SHP77 (cell line): Measurements from ENCODE around the gene PROP1.
A peak's percentile ranks its signal among the peaks of the same experiment; 100 is the strongest.
"Not testable (repeated sequence)": the region's sequence is repeated elsewhere in the genome, so short reads cannot be mapped to it uniquely, and the experiment has no call there.

Source experiments
- DNase-seq, 2 experiments: peaks; one replicate each; lab custom pipeline; 2025; lab: John Stamatoyannopoulos, UW

PROP1 gene

DNA sequence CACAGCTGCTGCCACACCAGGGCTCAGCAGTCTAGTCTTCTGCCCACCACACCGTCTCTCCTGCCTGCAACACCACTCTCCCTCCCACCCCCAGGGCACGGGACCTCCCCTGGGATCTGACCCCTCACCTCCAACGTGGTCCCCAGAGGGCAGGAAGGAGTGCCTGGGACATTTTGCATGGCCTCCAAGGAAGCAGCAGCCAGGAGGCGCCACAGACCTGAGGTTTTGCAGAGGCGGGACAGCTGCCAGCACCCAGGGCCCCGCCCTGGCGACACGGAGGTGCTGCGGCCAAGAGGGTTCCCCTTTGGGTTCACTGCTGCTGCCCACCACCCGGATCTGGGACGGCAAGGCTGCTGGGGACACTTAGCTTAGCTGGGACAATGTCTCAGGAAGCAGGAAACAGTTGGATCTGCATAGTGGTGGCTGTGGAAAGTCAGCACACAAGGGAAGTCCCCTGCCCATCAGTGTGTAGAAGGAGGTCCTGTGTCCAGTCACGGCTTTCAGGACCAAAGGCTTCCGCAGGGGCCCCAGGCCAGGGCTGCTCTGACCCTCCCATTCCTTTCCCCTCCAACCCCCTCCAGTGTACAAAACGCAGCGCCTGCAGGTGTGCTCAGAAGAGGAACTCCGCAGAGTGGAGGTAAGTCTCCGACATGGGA lies 13.8 kb downstream of the PROP1 start:
- DNase-seq: no peak

DNA sequence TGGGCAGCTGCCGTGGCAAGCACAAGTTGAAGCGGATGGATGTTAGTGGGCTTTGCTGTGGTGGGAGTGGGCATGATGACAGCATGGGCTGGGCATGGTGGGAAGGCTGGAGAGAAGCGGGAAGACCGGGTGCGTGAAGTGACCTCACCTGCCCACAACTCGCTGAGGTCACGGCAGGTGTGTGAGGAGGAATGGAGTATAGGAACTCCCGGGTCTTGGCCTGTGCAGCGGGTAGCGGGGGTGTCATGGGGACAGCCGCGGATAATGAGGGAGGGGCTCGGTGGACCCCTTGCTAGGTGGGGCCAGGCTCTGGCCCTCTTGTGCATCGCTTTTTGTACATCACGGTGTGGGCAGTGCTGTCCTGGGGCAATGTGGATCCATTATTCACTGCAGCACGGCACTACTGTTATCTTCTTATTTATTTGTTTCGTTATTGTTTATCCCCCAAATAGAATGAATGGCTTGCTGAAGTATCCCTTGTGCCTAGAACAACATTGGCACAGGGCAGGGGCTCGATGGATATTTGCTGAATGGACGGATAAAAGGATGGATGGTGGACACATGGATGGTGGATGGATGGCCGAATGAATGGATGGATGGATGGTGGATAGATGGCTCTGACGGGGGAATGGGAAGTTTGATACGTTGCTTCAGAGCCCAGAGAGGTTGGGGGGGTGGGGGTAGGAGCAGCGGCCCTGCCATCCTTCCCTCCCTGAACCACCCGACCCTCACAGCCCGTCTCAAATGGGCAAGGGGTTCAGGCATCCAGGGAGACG lies 14.6 kb downstream of the PROP1 start:
- DNase-seq: no peak

DNA sequence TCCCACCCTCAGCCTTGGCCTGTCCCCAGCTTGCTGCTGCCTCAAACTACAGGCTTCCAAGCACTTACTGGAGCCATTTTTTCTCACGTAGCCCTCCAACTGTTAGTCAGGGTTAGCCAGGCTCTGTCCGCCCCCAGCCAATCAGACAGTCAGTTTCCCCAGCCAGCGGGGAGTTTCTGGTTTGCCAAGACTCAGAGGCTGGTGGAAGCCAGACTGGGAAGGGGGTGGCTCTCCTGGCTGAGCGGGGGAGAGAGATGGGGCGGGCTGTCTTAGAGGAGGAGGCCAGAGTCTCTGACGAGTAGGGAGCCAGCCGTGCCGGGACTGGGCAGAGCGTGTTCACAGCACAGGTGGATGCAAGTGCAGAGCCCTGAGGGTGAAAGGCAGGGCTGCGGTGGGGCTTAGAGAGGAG lies 15.3 kb downstream of the PROP1 start:
- DNase-seq: no peak

DNA sequence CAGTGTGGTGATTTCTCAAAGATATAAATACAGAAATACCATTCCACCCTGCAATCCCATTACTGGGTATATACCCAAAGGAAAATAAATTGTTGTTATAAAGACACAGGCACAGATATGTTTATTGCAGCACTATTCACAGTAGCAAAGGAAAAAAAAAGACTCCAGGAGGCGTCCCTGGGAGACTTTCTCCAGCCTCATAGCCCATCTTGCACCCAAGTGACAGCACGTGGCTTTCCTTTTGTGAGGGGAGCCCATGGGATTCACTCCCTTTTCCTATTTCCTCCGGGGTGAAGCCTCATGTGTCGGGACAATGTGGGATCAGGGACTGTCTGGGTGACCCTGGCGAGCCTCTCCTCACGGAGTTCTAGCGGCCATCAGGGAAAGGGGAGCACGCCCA lies 18.4 kb downstream of the PROP1 start:
- not testable (repeated sequence) for DNase-seq

DNA sequence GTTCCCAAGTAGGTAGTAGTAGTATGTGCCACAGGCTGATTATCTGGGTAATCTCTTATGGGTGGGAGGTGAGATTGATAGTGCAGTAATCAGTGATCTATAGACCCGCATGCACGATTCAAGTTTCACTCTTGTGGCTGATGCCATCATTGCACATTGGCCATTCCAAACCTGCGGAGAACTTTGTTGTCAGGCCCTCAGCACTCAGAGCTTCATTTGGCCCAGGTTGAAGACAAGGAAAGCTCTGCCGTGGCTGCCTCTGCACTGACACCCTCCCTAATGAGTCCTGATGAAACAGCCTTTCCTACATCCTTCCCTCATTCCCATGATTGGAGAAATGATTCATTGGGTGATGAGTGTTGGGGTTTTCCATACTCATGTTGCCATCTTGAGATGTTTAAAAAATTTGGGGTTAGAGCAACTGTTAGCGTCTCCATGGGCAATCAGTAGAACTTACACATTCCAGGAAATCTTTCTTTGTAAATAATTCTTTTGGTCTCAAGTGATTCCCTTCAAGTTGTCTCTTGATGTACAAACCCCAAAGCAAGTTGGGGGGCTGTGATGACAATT lies 22.9 kb downstream of the PROP1 start:
- DNase-seq: no peak

DNA sequence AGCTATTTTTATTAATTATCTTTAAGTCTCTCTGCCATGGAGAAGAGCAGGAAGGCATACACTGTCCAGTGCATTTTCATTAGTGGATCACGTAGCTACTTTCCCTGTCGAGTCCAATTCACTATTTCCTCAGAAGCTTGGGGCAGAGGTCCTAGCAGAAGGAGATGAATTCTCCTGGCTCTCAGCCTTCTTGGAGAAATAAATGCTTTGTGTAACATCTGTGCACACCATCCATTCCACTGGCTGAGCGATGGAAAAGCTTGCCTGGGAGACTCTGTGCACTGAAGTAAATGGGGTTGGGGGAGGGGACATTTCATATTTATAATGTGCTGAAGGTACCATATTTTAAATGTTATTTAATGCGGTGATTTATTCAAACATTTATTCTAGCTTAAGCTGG lies 23.4 kb downstream of the PROP1 start:
- no peak for DNase-seq

DNA sequence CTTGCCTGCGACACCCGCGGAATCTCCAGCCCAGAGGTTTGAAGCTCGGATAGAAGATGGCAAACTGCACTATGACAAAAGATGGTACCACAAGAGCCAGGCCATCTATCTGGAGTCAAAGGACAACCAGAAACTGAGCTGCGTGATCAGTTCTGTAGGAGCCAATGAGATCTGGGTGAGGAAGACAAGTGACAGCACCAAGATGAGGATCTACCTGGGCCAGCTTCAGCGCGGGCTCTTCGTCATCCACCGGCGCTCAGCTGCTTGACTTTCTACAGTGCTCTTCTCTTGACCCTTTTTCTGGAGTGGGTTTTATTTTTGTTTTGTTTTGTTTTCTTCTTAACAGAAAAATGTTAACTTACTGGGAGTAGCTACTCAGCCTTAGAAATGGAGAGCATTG lies 24.0 kb downstream of the PROP1 start:
- not testable (repeated sequence) for DNase-seq

DNA sequence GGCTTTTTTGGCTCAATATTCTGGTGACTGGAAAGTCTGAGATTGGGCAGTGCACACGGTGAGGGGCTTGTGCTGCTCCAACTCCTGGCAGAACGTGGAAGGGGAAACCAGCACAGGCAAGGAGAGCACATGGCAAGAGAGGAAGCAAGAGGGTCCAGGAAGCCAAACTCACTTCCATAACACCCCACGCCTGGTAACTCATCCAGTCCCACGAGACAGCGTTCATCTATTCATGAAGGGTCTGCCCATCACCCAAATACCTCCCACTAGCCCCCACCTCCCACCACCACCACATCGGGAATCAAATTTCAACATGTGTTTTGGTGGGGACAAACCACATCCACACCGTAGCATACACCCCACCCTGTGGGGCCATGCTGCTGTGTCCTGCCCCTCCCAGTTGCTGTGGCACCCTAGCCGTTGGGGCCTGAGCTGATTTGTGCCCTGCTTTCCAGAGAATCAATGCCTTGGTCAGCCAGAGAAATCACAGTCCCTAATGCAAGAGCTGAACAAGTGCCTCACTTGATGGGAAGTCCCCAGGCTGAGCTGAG lies 27.3 kb downstream of the PROP1 start:
- no peak for DNase-seq

DNA sequence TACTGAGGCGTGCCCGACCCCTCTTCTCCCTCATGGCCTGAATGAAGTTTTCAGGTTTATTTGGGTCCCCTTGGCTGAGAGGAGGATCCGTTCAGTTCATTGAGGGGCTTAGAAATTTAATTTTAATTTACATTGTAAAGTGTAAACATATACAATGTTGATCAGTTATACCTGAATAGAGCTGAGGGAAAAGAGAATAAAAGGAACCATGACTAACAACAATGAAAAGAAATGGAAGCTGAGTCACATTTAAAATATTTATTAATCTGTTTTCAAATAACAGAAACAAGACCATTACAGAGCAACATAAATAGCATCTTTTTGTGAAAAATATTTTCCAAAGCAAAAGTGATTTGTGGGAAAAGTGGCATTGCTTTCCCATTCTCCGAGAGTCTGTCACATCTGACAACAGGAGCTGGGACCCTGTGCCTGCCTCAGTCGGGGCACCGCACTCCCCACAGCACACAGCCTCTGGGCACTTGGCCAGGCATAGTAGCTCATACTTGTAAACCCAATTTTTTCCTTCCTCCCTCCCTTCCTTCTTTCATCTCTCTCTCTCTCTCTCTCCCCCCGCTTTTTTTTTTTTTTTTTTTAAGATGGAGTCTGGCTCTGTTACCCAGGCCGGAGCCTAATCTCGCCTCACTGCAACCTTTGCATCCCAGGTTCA lies 28.7 kb downstream of the PROP1 start:
- no peak for DNase-seq

DNA sequence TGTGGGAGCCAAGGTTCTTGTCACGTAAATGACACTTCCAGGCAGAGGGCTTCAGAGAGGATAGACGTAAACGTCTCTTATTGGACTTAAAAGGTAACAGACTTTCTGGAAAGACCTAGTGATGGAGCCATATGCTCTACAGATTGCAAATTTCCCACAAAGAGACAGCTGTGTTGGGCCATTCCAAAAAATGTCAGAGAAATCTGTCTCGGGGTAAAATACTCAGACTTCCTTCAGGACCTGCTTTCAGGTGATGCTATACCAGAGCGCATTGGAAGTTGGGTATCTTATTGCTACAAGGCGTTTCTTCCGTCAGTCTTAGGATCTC lies 29.2 kb downstream of the PROP1 start:
- DNase-seq: no peak

DNA sequence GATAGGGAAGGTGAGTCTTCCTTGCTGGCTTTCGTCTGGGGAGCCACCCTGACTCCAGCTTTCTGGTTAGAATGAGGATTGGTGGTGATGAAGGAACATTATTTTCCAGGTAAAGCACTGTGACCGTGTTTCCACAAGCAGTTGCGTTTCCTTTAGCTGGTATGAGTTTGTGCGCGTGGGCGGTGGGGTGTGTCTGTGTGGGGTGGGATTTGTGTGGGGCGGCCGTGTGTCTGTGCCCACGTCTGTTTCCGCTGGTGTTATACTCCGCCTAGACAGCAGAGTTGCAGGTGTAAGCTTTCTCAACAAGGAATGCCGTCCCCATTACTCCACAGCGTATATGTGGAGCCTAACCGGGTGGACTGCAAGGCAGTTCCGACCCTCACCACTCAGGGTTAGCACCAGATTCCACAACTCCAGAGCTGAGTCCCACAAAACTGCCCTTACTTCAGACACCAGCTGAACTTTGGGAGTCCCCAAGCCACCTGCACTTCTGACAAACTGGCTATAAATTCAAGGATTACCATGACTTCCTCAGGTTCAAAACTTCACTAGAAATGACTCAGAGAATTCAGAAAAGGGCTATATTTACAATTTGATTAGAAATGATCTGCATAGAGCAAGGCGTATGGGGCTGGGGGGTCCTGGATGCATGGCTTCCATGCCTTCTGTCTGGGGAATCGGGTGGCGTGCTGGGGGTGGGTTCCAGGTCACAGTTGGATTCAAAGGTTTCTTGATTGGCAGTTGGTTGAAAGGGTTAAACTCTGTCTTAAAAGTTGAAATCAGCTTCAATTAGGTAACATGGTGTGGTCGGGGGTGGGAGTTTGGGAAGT lies 29.8 kb downstream of the PROP1 start:
- no peak for DNase-seq

DNA sequence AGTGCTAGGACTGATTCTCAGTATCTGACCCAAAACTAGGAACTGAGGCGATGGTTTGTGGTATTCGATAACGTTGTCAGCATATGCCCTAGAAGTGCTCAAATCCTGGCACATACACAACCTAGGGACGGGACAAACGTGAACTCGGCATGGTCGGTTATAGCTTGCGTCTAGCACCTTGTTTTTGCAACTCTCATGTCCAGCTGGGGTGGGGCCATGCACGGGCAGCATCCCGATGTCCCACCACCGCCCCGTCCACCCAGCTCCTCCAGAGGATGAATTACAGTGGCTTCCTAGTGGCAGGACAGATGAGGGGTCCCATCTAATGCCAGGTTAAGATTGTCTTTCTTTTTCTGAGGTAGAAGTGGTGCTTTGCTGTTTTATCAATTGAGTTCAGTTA lies 31.6 kb downstream of the PROP1 start:
- DNase-seq: no peak

DNA sequence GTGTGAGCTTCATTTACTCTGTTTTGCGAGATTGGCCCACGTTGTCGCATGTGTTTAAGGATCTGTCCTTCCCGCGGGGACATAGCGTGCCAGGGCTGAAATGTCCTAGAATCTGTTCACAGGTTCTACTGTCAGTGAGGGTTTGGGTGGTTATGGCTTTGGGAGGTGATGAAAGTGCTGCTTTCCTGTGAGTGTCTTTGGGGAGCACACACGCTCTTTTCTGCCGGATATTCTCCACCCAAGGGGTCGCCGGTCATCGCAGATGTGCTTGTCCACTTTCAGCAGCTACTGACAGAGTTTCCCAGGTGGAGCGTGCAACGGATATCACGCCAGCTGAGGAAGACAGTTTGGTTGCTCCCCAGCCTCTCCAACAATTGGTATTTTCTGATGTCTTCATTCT lies 32.1 kb downstream of the PROP1 start:
- no peak for DNase-seq

DNA sequence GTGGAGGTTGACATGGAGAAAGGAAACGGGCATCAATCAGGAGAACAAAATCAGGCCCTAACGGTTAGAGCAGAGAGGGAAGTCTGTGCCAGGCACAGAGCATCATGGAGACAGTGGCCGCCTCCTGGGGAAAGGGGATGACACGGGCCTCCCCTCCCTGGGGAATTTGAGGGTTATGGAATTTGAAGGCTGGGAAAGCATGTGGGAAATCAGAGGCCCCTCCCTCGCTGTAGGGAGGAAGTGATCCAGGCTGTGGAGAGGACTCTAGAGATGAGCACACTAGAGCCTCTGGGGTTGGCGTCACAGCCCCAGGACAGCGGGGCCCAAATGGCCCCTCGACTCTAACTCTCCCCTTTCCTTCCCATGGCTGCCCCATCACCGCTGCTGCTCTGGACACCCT lies 36.7 kb downstream of the PROP1 start:
- DNase-seq: no peak

DNA sequence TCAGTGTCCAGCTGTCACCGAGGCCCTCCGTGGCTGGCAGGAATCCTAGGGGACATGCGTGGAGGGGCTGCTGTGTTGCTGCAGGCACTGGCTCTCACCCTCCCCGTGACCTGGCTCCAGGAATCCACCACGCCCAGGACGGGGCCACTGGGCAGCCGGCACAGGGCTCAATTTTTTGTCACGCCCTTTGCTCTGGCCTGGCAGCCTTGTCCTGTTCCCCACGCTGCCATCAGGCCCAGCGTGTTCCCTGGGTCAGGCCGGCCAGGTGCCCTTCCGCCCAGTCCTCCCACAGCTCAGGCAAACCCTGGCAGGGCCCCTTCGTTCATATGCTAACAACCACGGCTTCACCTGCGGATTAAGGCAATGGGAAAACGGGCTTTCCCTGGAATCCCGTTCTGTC lies 37.3 kb downstream of the PROP1 start:
- DNase-seq: no peak

DNA sequence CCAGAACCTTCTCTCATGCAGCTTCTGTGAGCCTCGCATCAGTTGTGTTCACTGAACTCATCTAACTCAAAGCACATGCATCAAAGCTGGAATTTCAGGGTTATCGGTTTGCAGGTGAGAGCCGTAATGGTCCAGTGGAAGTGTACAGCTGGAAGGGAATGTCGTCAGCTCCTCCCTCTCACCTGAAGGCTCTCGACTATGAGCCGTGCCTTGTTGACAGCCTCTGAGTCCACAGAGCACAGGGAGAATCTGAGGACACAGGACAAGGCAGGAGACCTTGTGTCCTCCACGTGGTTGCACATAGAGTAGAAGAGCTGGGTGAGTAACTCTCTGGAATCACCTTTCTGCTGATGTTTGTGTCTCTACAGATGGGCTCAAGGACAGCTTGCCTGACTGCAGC lies 38.8 kb downstream of the PROP1 start:
- DNase-seq: no peak

DNA sequence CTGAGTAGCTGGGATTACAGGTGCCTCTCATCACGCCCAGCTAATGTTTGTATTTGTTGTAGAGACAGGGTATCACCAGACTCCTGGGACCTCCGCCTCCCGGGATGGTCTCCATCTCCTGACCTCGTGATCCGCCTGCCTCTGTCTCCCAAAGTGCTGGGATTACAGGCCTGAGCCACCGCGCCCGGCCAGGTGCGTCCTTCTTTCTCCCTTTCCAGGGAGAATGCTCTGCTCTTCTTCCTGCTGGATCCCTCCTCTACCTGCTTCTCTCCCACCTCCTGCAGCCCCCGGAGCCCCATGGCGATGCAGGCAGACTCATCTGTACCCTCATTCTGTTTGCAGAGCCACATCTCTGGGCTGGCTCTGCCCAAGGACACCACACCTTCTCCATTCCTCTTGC lies 42.9 kb downstream of the PROP1 start:
- DNase-seq: not testable (repeated sequence)

DNA sequence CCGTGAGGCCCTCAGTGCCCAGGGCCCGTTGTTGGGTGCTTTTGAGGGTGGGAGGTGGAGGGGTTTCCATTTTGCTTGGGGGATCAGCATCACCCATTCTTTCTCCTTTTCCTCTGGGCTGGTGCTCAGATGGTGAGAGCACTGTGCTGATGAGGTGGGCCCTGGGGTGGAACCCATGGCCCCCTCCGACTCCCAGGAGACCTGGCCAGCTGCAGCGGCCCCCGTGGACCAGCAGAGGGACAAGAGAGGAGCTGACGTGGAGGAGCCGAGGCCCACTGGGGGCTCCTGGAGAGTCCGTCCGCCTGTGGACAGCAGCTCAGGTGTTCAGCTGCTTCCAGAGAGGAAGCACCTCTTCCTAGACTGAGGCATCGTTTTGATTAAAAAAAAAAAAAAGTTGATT lies 46.4 kb downstream of the PROP1 start:
- not testable (repeated sequence) for DNase-seq

DNA sequence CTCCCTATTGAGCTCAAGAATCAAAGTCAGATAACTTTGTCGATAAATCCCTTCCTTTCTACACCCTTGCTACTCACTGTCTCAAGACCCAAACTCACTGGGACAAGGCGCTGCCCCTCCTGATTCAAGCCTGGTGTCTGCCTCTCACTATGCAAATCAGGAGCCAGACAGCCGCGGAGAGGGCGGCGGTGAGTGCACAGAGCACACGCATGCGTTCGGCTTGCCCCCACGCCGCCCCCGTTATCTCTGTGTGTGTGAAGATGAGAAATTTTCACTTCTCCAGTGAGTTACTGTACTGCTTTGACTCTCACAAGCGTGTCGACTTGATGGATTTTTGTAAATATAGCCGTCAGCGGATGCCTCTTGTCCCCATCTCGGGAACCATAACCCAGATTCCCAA lies 47.0 kb downstream of the PROP1 start:
- DNase-seq: not testable (repeated sequence)

DNA sequence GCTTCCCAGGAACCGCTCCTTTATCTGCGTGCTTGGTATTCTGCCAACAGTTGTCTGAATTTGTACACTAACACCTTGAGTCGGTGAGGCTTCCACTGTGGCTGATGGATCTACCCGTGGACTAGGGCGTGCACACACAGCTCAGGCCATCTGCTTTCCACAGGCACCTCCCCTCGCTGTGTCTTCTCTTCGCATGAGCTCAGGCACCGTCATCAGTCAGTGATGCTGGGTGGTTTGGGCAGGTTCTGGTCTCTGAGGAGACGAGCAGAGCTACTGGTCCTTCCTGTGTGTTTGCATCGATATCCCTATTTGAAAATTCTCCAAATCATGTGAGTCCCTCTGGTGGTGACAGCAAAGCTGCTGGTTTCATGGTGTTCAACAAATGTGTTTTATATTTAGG lies 48.1 kb downstream of the PROP1 start:
- DNase-seq: peak in 1 of 2 experiments; percentile 25

DNA sequence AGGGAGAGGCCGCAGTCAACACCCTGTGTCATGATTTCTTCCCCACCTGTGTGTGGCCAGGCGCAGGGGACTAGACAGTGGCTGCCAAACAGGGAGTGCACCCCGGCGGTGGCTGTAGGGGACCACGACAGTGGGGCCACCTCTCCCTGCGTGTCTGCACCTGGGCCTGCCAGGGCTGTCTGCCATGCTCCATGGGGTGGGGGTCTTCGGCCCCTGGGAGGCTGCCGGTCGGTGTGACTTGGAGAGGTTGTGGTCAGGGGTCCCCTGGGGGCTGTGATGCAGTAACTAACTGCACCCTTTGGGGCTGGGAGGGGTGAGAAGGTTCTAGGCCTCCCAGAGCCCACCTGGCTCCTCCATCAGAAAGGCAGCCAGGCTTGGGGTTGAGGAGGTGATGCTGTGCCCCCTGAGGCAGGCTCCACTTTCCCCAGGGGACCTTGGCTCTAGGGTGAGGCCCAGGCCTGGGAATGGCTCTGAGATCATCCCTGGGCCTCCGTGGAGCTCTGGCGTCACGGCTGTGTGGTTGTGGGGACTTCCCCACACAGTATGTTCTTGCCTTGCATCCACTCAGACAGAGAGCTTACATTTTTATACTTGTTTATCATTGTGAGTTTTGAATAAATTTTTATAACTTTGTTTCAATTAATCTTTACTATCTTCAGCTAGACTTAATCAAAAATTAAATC lies 50.3 kb downstream of the PROP1 start:
- DNase-seq: not testable (repeated sequence)
